SK-N-SH treated with all-trans-retinoic acid at 6 μM for 48 hours (cell line): Measurements from ENCODE around the gene ARL11.

ENCODE experiments used
- ATAC-seq: fragments of 200-7000 bp; cut with Tn5 transposase; 3 replicates; pipeline ENCODE4 v1.9.1; 2020; ENCODE audit warnings: mild to moderate bottlenecking, moderate library complexity
- ARNTL ChIP-seq: fragments of 450-650 bp; formaldehyde crosslinking; IDR thresholded peaks from 2 replicates; pipeline ENCODE4 v1.5.0; 2020; ENCODE audit warnings: low read depth, mild to moderate bottlenecking, moderate library complexity, borderline replicate concordance
- BACH2 ChIP-seq: fragments of 250-450 bp; sonication (Bioruptor Pico); IDR thresholded peaks from 2 replicates; pipeline ENCODE4 v1.9.0; 2021; ENCODE audit warnings: mild to moderate bottlenecking, borderline replicate concordance
- CSDC2 ChIP-seq: fragments of 250-450 bp; sonication (Bioruptor Pico); IDR thresholded peaks from 2 replicates; pipeline ENCODE4 v1.5.0; 2020; ENCODE audit warnings: mild to moderate bottlenecking, moderate library complexity
- ESRRG ChIP-seq: fragments of 250-450 bp; sonication (Bioruptor Pico); IDR thresholded peaks from 2 replicates; pipeline ENCODE4 v1.6.1; 2021; ENCODE audit warnings: mild to moderate bottlenecking
- GLIS3 ChIP-seq: fragments of 250-450 bp; sonication (Bioruptor Pico); IDR thresholded peaks from 2 replicates; pipeline ENCODE4 v1.5.0; 2020; ENCODE audit warnings: mild to moderate bottlenecking, moderate library complexity
- ISL1 ChIP-seq: fragments of 250-450 bp; sonication (Bioruptor Pico); IDR thresholded peaks from 2 replicates; pipeline ENCODE4 v2.1.2; 2022; ENCODE audit warnings: mild to moderate bottlenecking, moderate library complexity
- OSR1 ChIP-seq: fragments of 250-450 bp; sonication (Bioruptor Pico); IDR thresholded peaks from 2 replicates; pipeline ENCODE4 v1.8.0; 2022; ENCODE audit warnings: moderate library complexity, mild to moderate bottlenecking, inconsistent platforms
- PPARA ChIP-seq: fragments of 250-450 bp; sonication (Bioruptor Pico); IDR thresholded peaks from 2 replicates; pipeline ENCODE4 v1.5.0; 2020; ENCODE audit warnings: mild to moderate bottlenecking, borderline replicate concordance
- RARB ChIP-seq: fragments of 250-450 bp; sonication (Bioruptor Pico); IDR thresholded peaks from 2 replicates; pipeline ENCODE4 v1.8.0; 2021; ENCODE audit warnings: mild to moderate bottlenecking, moderate library complexity
- SNAI2 ChIP-seq: fragments of 250-450 bp; sonication (Bioruptor Pico); IDR thresholded peaks from 2 replicates; pipeline ENCODE4 v1.5.0; 2020; ENCODE audit warnings: mild to moderate bottlenecking, moderate library complexity
- TCF4 ChIP-seq: fragments of 250-450 bp; sonication (Bioruptor Pico); IDR thresholded peaks from 2 replicates; pipeline ENCODE4 v1.8.0; 2021; ENCODE audit warnings: mild to moderate bottlenecking, moderate library complexity, borderline replicate concordance
- TOX ChIP-seq: fragments of 250-450 bp; sonication (Bioruptor Pico); IDR thresholded peaks from 2 replicates; pipeline ENCODE4 v1.8.0; 2021; ENCODE audit warnings: mild to moderate bottlenecking, moderate library complexity, borderline replicate concordance
- ZC3H10 ChIP-seq: fragments of 250-450 bp; sonication (Bioruptor Pico); IDR thresholded peaks from 2 replicates; pipeline ENCODE4 v1.5.1; 2021; ENCODE audit warnings: mild to moderate bottlenecking, moderate library complexity
- ZFP3 ChIP-seq: fragments of 250-450 bp; sonication (Bioruptor Pico); IDR thresholded peaks from 2 replicates; pipeline ENCODE4 v1.5.0; 2020; ENCODE audit warnings: mild to moderate bottlenecking, moderate library complexity
- ZFP30 ChIP-seq: fragments of 450-650 bp; formaldehyde crosslinking; IDR thresholded peaks from 2 replicates; pipeline ENCODE4 v1.5.0; 2022; ENCODE audit warnings: mild to moderate bottlenecking, moderate library complexity
- ZNF565 ChIP-seq: fragments of 450-650 bp; formaldehyde crosslinking; conservative IDR thresholded peaks from 2 replicates; pipeline ENCODE4 v1.5.0; 2020; ENCODE audit warnings: low read depth, mild to moderate bottlenecking, moderate library complexity
- ZNF70 ChIP-seq: fragments of 450-650 bp; formaldehyde crosslinking; IDR thresholded peaks from 2 replicates; pipeline ENCODE4 v1.5.0; 2020; ENCODE audit warnings: mild to moderate bottlenecking, moderate library complexity
- ZNF8 ChIP-seq: fragments of 450-650 bp; formaldehyde crosslinking; IDR thresholded peaks from 2 replicates; pipeline ENCODE4 v1.5.0; 2020; ENCODE audit warnings: mild to moderate bottlenecking, moderate library complexity
- TF ChIP-seq, protein P1 (sequence below): fragments of 250-450 bp; sonication (Bioruptor Pico); IDR thresholded peaks from 2 replicates; pipeline ENCODE4 v1.8.0; 2020; ENCODE audit warnings: mild to moderate bottlenecking, moderate library complexity, borderline replicate concordance
- TF ChIP-seq, protein P2 (sequence below): fragments of 250-450 bp; sonication (Bioruptor Pico); IDR thresholded peaks from 2 replicates; pipeline ENCODE4 v1.5.0; 2020; ENCODE audit warnings: mild to moderate bottlenecking, moderate library complexity
- TF ChIP-seq, protein P3 (sequence below): fragments of 250-450 bp; sonication (Bioruptor Pico); IDR thresholded peaks from 2 replicates; pipeline ENCODE4 v1.8.0; 2021; ENCODE audit warnings: low read depth, mild to moderate bottlenecking, moderate library complexity, borderline replicate concordance
- TF ChIP-seq, protein P4 (sequence below): fragments of 250-450 bp; sonication (Bioruptor Pico); IDR thresholded peaks from 2 replicates; pipeline ENCODE4 v1.5.1; 2020; ENCODE audit warnings: low read depth, mild to moderate bottlenecking, moderate library complexity

Gene ARL11

DNA sequence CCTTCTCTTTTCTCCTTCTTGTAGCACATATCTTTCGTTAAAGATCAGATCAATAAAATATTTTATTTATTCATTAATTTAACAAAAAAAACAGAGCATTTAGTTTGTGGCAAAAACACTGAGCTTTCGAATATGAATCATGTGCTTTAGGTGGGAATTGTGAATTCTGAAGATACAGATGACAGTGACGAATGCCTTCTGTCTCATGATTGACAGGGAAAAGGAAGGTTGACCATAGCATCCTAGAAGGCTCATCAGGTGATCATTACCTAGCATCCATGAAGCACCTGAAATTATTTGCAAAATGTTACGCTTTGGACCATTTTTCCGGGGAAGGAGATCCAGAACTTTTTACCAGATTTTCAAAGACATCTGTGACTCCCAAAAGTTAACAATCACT lies 3.8 kb downstream of the ARL11 start:
- no peak for ATAC-seq
- no peak for TF ChIP-seq BACH2
- TF ChIP-seq, protein P1, sequence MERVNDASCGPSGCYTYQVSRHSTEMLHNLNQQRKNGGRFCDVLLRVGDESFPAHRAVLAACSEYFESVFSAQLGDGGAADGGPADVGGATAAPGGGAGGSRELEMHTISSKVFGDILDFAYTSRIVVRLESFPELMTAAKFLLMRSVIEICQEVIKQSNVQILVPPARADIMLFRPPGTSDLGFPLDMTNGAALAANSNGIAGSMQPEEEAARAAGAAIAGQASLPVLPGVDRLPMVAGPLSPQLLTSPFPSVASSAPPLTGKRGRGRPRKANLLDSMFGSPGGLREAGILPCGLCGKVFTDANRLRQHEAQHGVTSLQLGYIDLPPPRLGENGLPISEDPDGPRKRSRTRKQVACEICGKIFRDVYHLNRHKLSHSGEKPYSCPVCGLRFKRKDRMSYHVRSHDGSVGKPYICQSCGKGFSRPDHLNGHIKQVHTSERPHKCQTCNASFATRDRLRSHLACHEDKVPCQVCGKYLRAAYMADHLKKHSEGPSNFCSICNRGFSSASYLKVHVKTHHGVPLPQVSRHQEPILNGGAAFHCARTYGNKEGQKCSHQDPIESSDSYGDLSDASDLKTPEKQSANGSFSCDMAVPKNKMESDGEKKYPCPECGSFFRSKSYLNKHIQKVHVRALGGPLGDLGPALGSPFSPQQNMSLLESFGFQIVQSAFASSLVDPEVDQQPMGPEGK (CRISPR knock-in tag) = no peak
- no peak for TF ChIP-seq SNAI2 (CRISPR knock-in tag)

DNA sequence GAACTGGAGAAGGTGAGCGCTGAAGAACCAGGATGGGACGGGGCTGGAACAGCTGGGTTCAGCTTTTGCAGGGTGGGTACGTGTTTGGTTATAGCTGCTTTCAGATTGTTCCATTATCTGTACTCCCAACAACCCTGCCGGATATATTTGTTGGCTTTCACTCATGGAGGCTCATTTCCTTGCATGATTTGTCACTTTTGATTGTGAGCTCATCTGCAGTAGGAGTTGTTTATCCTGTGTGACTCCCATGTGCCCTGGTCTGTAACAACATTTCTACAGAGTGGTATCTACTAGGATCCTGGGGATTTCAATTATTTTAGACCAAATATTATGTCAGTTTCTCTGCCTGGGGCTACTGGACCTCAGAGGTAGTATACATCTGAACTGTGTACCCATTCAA lies 5.4 kb downstream of the ARL11 start:
- TF ChIP-seq OSR1 (CRISPR knock-in tag) (no peak), RARB (no peak), PPARA (CRISPR knock-in tag) (no peak), ESRRG (no peak), GLIS3 (CRISPR knock-in tag) (no peak), ZFP3 (no peak), ZFP30 (CRISPR knock-in tag) (no peak), TCF4 (CRISPR knock-in tag) (no peak), TOX (no peak), ARNTL (no peak), BACH2 (no peak)
- TF ChIP-seq, protein P2, sequence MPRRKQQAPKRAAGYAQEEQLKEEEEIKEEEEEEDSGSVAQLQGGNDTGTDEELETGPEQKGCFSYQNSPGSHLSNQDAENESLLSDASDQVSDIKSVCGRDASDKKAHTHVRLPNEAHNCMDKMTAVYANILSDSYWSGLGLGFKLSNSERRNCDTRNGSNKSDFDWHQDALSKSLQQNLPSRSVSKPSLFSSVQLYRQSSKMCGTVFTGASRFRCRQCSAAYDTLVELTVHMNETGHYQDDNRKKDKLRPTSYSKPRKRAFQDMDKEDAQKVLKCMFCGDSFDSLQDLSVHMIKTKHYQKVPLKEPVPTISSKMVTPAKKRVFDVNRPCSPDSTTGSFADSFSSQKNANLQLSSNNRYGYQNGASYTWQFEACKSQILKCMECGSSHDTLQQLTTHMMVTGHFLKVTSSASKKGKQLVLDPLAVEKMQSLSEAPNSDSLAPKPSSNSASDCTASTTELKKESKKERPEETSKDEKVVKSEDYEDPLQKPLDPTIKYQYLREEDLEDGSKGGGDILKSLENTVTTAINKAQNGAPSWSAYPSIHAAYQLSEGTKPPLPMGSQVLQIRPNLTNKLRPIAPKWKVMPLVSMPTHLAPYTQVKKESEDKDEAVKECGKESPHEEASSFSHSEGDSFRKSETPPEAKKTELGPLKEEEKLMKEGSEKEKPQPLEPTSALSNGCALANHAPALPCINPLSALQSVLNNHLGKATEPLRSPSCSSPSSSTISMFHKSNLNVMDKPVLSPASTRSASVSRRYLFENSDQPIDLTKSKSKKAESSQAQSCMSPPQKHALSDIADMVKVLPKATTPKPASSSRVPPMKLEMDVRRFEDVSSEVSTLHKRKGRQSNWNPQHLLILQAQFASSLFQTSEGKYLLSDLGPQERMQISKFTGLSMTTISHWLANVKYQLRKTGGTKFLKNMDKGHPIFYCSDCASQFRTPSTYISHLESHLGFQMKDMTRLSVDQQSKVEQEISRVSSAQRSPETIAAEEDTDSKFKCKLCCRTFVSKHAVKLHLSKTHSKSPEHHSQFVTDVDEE (CRISPR knock-in tag) = no peak
- no peak for ATAC-seq

DNA sequence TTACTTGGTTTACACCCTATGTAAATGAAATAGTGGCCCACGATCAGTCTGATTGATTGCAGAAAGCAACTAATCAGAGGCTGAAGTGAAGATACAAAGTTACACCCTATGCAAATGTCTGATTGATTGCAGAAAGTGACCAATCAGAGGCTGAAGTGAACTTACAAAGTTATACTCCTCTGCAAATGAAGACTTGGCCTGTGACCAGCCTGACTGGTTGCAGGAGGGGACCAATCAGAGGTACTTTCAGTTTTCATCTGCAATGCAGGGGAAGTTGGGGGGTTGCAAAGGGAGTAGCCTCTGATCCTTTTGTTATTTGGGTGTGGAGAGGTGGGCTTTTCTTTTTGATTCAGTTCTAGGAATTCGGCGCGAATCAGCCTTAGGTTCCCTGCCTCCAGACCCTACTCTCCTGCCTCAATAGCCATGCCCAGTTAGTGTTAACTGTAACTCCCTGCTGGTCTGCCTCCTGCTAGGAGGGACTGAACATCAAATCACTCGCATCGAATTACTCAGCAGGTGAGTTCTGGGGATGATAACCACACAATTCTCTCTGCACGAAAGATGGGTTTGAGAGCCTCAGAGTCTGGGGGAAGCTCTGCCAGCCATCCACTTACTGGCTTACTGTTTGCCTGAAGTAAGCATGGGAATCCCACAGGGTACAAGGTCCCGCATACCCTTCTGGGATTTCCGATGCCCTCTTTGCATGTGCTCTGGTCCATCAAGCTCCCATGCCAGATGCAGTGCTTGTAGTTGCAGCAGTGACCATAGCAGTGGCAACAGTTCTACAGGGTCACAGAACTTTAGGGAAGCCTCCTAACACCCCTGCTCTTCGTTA lies 7.5 kb downstream of the ARL11 start:
- ATAC-seq = no peak
- TF ChIP-seq ZNF565 (no peak), PPARA (CRISPR knock-in tag) (no peak), ARNTL (no peak), ZNF8 (CRISPR knock-in tag) (no peak), ESRRG (no peak), SNAI2 (CRISPR knock-in tag) (no peak), TOX (no peak), GLIS3 (CRISPR knock-in tag) (no peak)

DNA sequence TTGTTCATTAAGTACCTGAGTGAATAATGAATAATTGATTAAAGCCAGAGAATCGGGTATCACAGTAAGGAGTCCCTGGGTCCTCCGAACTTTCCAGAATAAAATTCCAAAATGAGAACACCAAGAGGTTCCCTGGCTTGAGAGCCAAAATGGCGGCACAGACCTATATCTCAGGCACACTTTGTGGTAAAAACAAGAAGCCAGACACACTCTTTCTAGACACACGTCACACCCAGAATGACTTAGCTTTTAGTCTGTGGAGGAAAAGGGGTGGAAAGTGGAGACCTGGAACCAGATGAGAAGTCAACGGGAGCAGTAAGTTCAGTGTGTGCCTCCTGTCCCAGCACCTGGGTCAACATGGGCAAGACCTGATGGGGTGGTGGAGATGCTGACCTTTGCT lies 8.4 kb downstream of the ARL11 start:
- ATAC-seq = no peak
- TF ChIP-seq CSDC2 (CRISPR knock-in tag) (no peak), ZNF565 (no peak), ZFP30 (CRISPR knock-in tag) (no peak), PPARA (CRISPR knock-in tag) (no peak), ZNF70 (CRISPR knock-in tag) (no peak), SNAI2 (CRISPR knock-in tag) (no peak), ZC3H10 (CRISPR knock-in tag) (no peak), ISL1 (CRISPR knock-in tag) (no peak), RARB (no peak), BACH2 (no peak), ZFP3 (no peak), TOX (no peak)
- TF ChIP-seq, protein P3, sequence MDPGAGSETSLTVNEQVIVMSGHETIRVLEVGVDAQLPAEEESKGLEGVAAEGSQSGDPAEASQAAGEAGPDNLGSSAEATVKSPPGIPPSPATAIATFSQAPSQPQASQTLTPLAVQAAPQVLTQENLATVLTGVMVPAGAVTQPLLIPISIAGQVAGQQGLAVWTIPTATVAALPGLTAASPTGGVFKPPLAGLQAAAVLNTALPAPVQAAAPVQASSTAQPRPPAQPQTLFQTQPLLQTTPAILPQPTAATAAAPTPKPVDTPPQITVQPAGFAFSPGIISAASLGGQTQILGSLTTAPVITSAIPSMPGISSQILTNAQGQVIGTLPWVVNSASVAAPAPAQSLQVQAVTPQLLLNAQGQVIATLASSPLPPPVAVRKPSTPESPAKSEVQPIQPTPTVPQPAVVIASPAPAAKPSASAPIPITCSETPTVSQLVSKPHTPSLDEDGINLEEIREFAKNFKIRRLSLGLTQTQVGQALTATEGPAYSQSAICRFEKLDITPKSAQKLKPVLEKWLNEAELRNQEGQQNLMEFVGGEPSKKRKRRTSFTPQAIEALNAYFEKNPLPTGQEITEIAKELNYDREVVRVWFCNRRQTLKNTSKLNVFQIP (CRISPR knock-in tag) = no peak
- TF ChIP-seq, protein P1 (CRISPR knock-in tag) = no peak
- TF ChIP-seq, protein P4, sequence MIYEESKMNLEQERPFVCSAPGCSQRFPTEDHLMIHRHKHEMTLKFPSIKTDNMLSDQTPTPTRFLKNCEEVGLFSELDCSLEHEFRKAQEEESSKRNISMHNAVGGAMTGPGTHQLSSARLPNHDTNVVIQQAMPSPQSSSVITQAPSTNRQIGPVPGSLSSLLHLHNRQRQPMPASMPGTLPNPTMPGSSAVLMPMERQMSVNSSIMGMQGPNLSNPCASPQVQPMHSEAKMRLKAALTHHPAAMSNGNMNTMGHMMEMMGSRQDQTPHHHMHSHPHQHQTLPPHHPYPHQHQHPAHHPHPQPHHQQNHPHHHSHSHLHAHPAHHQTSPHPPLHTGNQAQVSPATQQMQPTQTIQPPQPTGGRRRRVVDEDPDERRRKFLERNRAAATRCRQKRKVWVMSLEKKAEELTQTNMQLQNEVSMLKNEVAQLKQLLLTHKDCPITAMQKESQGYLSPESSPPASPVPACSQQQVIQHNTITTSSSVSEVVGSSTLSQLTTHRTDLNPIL (CRISPR knock-in tag) = no peak
- TF ChIP-seq, protein P2 (CRISPR knock-in tag) = no peak
